GM18507 (cell line): Measurements from ENCODE around the gene C1orf122.
"Not testable (repeated sequence)": the region's sequence is repeated elsewhere in the genome, so short reads cannot be mapped to it uniquely, and the experiment has no call there.

Experiments used
- DNase-seq: peaks from one replicate; pipeline ENCODE4 v3.0.0; 2011; ENCODE audit warnings: low read depth; ENCODE audit not compliant: insufficient read length; ENCODE audit errors: extremely low spot score
- FAIRE-seq: peaks from 2 replicates; lab custom pipeline; 2011; peaks lifted over from hg19 to GRCh38; lab: Jason Lieb, UNC

The C1orf122 gene

GRCh38 chr1:37807555-37808368 lies at the start of gene C1orf122, which contains the start of gene YRDC:
TSS of gene C1orf122 (plus strand) at chr1:37807790. CDS start at chr1:37808405, 615 bp downstream.
TSS of gene YRDC (minus strand) at chr1:37808208. CDS start at chr1:37808180, 28 bp downstream.
- DNase-seq (peak; percentile 100), FAIRE-seq (peak; percentile 94)

- DNase-seq (no peak), FAIRE-seq (no peak)
Measured at GRCh38 chr1:37759451-37759850, 48.1 kb upstream of the C1orf122 start.

- DNase-seq (no peak), FAIRE-seq (no peak)
Measured at GRCh38 chr1:37761416-37762095, 46.0 kb upstream of the C1orf122 start.

- FAIRE-seq = no peak
- no peak for DNase-seq
Measured at GRCh38 chr1:37762516-37762915, 45.1 kb upstream of the C1orf122 start.

- no peak for DNase-seq
- no peak for FAIRE-seq
Measured at GRCh38 chr1:37763791-37764413, 43.7 kb upstream of the C1orf122 start.

GRCh38 chr1:37764414-37764825 lies 43.2 kb upstream of the C1orf122 start:
- DNase-seq (no peak), FAIRE-seq (no peak)

GRCh38 chr1:37764888-37765441 lies 42.6 kb upstream of the C1orf122 start, which contains the start of gene EPHA10:
TSS of gene EPHA10 (minus strand) at chr1:37765120. CDS start at chr1:37765066, 54 bp downstream.
- DNase-seq = no peak

GRCh38 chr1:37765916-37766664 lies 41.5 kb upstream of the C1orf122 start:
- DNase-seq (no peak), FAIRE-seq (peak; percentile 12)

More at GRCh38 chr1:37764888-37765441, 42.6 kb upstream of the C1orf122 start, which contains the start of gene EPHA10:
- no peak for FAIRE-seq

GRCh38 chr1:37767488-37767887 lies 40.1 kb upstream of the C1orf122 start:
- FAIRE-seq = no peak
- DNase-seq = no peak

GRCh38 chr1:37771440-37771839 lies 36.1 kb upstream of the C1orf122 start:
- FAIRE-seq, DNase-seq: not testable (repeated sequence)

GRCh38 chr1:37776946-37777516 lies 30.6 kb upstream of the C1orf122 start:
- no peak for FAIRE-seq
- no peak for DNase-seq

GRCh38 chr1:37778654-37779053 lies 28.9 kb upstream of the C1orf122 start:
- DNase-seq (no peak), FAIRE-seq (no peak)

- no peak for FAIRE-seq
Measured at GRCh38 chr1:37782491-37782890, 25.1 kb upstream of the C1orf122 start.

GRCh38 chr1:37792943-37793686 lies 14.5 kb upstream of the C1orf122 start:
- FAIRE-seq = no peak
- no peak for DNase-seq

More at GRCh38 chr1:37782491-37782890, 25.1 kb upstream of the C1orf122 start:
- no peak for DNase-seq

- FAIRE-seq (peak; percentile 60), DNase-seq (peak; percentile 70)
Measured at GRCh38 chr1:37793773-37794371, 13.7 kb upstream of the C1orf122 start, which contains the start of gene MANEAL. TSS of gene MANEAL (plus strand) at chr1:37793847. CDS start at chr1:37794183, 336 bp downstream.

- DNase-seq = no peak
- no peak for FAIRE-seq
Measured at GRCh38 chr1:37794372-37795339, 12.9 kb upstream of the C1orf122 start.
